HG02970 (cell line): Measurements from ENCODE around the gene SOHLH1.

Source experiments
- ATAC-seq: cut with Tn5 transposase; IDR thresholded peaks from one replicate; pipeline ENCODE4 v1.9.1; 2021; ENCODE audit warnings: mild to moderate bottlenecking, moderate library complexity, moderate number of reproducible peaks; ENCODE audit not compliant: unreplicated experiment, low FRiP score

The SOHLH1 gene

GRCh38 chr9:135732569-135733257, 33.4 kb upstream of the SOHLH1 start:
- no peak for ATAC-seq

- no peak for ATAC-seq
Measured at GRCh38 chr9:135731454-135731853, 32.2 kb upstream of the SOHLH1 start.

- ATAC-seq: no peak
Measured at GRCh38 chr9:135729480-135729879, 30.2 kb upstream of the SOHLH1 start.

- no peak for ATAC-seq
Measured at GRCh38 chr9:135728436-135729110, 29.3 kb upstream of the SOHLH1 start.

GRCh38 chr9:135727257-135727875, 28.1 kb upstream of the SOHLH1 start:
- no peak for ATAC-seq

- ATAC-seq: no peak
Measured at GRCh38 chr9:135726138-135726853, 27.0 kb upstream of the SOHLH1 start.

- ATAC-seq: no peak
Measured at GRCh38 chr9:135724186-135724787, 25.0 kb upstream of the SOHLH1 start.

- no peak for ATAC-seq
Measured at GRCh38 chr9:135722365-135722764, 23.1 kb upstream of the SOHLH1 start.

GRCh38 chr9:135719472-135719871, 20.2 kb upstream of the SOHLH1 start:
- ATAC-seq: no peak

GRCh38 chr9:135718616-135719015, 19.3 kb upstream of the SOHLH1 start:
- ATAC-seq: no peak

- no peak for ATAC-seq
Measured at GRCh38 chr9:135717410-135717809, 18.1 kb upstream of the SOHLH1 start.

- ATAC-seq: no peak
Measured at GRCh38 chr9:135716045-135716444, 16.8 kb upstream of the SOHLH1 start.

- no peak for ATAC-seq
Measured at GRCh38 chr9:135715056-135715595, 15.8 kb upstream of the SOHLH1 start.

- no peak for ATAC-seq
Measured at GRCh38 chr9:135714242-135715055, 15.2 kb upstream of the SOHLH1 start.

- no peak for ATAC-seq
Measured at GRCh38 chr9:135712613-135713295, 13.5 kb upstream of the SOHLH1 start.

GRCh38 chr9:135711881-135712280, 12.6 kb upstream of the SOHLH1 start:
- ATAC-seq: no peak

GRCh38 chr9:135711391-135711790, 12.1 kb upstream of the SOHLH1 start:
- no peak for ATAC-seq

GRCh38 chr9:135708164-135708563, 8.9 kb upstream of the SOHLH1 start:
- no peak for ATAC-seq
